ENCODE data around the gene KCTD15.

The KCTD15 gene

GRCh38 chr19:33859016-33859415 is 62.3 kb downstream of the KCTD15 start:
- DNase-seq (ENCODE audit: low read depth in 2 of 2): no peak

- DNase-seq (ENCODE audit: low read depth in 2 of 2): no peak
Observed at GRCh38 chr19:33860312-33861090, 63.8 kb downstream of the KCTD15 start.

- no peak for DNase-seq (ENCODE audit: low read depth in 2 of 2)
Observed at GRCh38 chr19:33861950-33862349, 65.3 kb downstream of the KCTD15 start.

- DNase-seq (ENCODE audit: low read depth in 2 of 2): no peak
Observed at GRCh38 chr19:33862981-33863380, 66.3 kb downstream of the KCTD15 start.

- DNase-seq (ENCODE audit: low read depth in 2 of 2): no peak
Observed at GRCh38 chr19:33863436-33863835, 66.8 kb downstream of the KCTD15 start.

GRCh38 chr19:33864311-33864850 is 67.7 kb downstream of the KCTD15 start:
- no peak for DNase-seq (ENCODE audit: low read depth in 2 of 2)

- DNase-seq (ENCODE audit: low read depth in 2 of 2): no peak
Observed at GRCh38 chr19:33865306-33865705, 68.6 kb downstream of the KCTD15 start.

Measured in stimulated activated CD4-positive, alpha-beta T cell treated with anti-CD3 and anti-CD28 coated beads, Interleukin-12 subunit alpha, Interleukin-12 subunit beta, amount 100 ng/mL, for 24 hours (primary cell).